Measurements from ENCODE around the gene SFSWAP.
"Not testable (repeated sequence)": the region's sequence is repeated elsewhere in the genome, so short reads cannot be mapped to it uniquely, and the experiment has no call there.

SFSWAP gene

GRCh38 chr12:131710464-131711457 is at the start of gene SFSWAP:
Gene SFSWAP (plus strand): TSS chr12:131711090. CDS start chr12:131711230, 140 bp downstream.
- DNase-seq: peak; percentile 71 to 79

- DNase-seq: not testable (repeated sequence)
Observed at GRCh38 chr12:131661170-131661985, 49.5 kb upstream of the SFSWAP start.

- DNase-seq: not testable (repeated sequence)
Observed at GRCh38 chr12:131661986-131662288, 49.0 kb upstream of the SFSWAP start.

GRCh38 chr12:131662346-131662745 is 48.5 kb upstream of the SFSWAP start:
- not testable (repeated sequence) for DNase-seq

GRCh38 chr12:131665666-131666065 is 45.2 kb upstream of the SFSWAP start:
- DNase-seq: not testable (repeated sequence)

GRCh38 chr12:131666486-131666885 is 44.4 kb upstream of the SFSWAP start:
- DNase-seq: not testable (repeated sequence)

GRCh38 chr12:131666978-131667601 is 43.8 kb upstream of the SFSWAP start:
- DNase-seq: not testable (repeated sequence)

GRCh38 chr12:131671276-131671675 is 39.6 kb upstream of the SFSWAP start:
- DNase-seq: no peak

GRCh38 chr12:131671871-131672270 is 39.0 kb upstream of the SFSWAP start:
- no peak for DNase-seq

GRCh38 chr12:131672311-131672940 is 38.5 kb upstream of the SFSWAP start:
- DNase-seq: no peak

- DNase-seq: no peak
Observed at GRCh38 chr12:131672941-131673887, 37.7 kb upstream of the SFSWAP start.

GRCh38 chr12:131673888-131674257 is 37.0 kb upstream of the SFSWAP start:
- no peak for DNase-seq

- DNase-seq: no peak
Observed at GRCh38 chr12:131674373-131674772, 36.5 kb upstream of the SFSWAP start.

- no peak for DNase-seq
Observed at GRCh38 chr12:131675126-131676080, 35.5 kb upstream of the SFSWAP start.

GRCh38 chr12:131676544-131676943 is 34.3 kb upstream of the SFSWAP start:
- DNase-seq: no peak

GRCh38 chr12:131677067-131677466 is 33.8 kb upstream of the SFSWAP start:
- DNase-seq: not testable (repeated sequence)

- no peak for DNase-seq
Observed at GRCh38 chr12:131677699-131678098, 33.2 kb upstream of the SFSWAP start.

- not testable (repeated sequence) for DNase-seq
Observed at GRCh38 chr12:131678389-131679181, 32.3 kb upstream of the SFSWAP start.

GRCh38 chr12:131679186-131679585 is 31.7 kb upstream of the SFSWAP start:
- DNase-seq: not testable (repeated sequence)

Measured in activated CD4-positive, alpha-beta T cell treated with anti-CD3 and anti-CD28 coated beads for 4 hours (primary cell).